H1 (cell line): ENCODE measurements around the gene ZNF407. TPM values are rescaled to one million over a fixed set of nuclear protein-coding genes. Genes with fewer than 3 reads are reported as not detected.

Experiments
- CBX5 ChIP-seq: fragments of 300-800, 300-1000 bp; sonication (generic); IDR thresholded peaks from 2 replicates; pipeline ENCODE4 v1.7.1; 2016; ENCODE audit warnings: antibody characterized with exemption, low read length, low read depth
- CBX8 ChIP-seq: fragments of 300-800, 300-1000 bp; sonication (generic); IDR thresholded peaks from 2 replicates; pipeline ENCODE4 v1.7.1; 2016; ENCODE audit warnings: low read depth, low read length, borderline replicate concordance
- CTBP2 ChIP-seq: IDR thresholded peaks from 2 replicates; pipeline ENCODE4 v1.7.0; 2011; ENCODE audit warnings: borderline replicate concordance, mild to moderate bottlenecking, moderate library complexity, mixed read lengths, low read length; ENCODE audit not compliant: insufficient read depth, insufficient read length
- EGR1 ChIP-seq: IDR thresholded peaks from 2 replicates; pipeline ENCODE4 v1.6.1; 2011; ENCODE audit warnings: low read depth, low read length, borderline replicate concordance
- KDM5A ChIP-seq: fragments of 200-600 bp; IDR thresholded peaks from 2 replicates; pipeline ENCODE4 v1.7.1; 2012; ENCODE audit warnings: mild to moderate bottlenecking, low read length, inconsistent platforms, mixed read lengths
- PHF8 ChIP-seq: fragments of 200-600 bp; sonication (generic); conservative IDR thresholded peaks from 2 replicates; pipeline ENCODE4 v1.7.1; 2012; ENCODE audit warnings: low read depth, mild to moderate bottlenecking, inconsistent platforms, low read length, moderate library complexity
- POLR2AphosphoS5 ChIP-seq: IDR thresholded peaks from 2 replicates; pipeline ENCODE4 v1.6.1; 2011; ENCODE audit warnings: low read depth, low read length
- YY1 ChIP-seq: IDR thresholded peaks from 2 replicates; pipeline ENCODE4 v1.6.1; 2011; ENCODE audit warnings: low read depth, mild to moderate bottlenecking, low read length
- polyA plus RNA-seq, 7 experiments: library from polyadenylated mRNA; depleted of rRNA in 3 of 7; stranded (reverse) in 5 of 7; unstranded in 2 of 7; fragments of >200 nt in 5 of 7; fragments of 200-250 nt in 2 of 7; gene quantifications; 1 replicate in 5 of 7; 2 replicates in 1 of 7; 4 replicates in 1 of 7; pipeline versions ENCODE4 v1.2.1 to v1.2.3, GENCODE V29; 2011 to 2013; ENCODE audit warnings: missing spikeins in 2 of 7, mixed read lengths in 2 of 7
- total RNA-seq: library from RNA; stranded (reverse); fragmentation: NEBNext Ultra II Directional; extraction: Animal tissue kit (Norgen Biotek cat#: 25700); gene quantifications from 2 replicates; pipeline ENCODE4 v1.2.1, GENCODE V29; 2021

ZNF407 gene
- total and polyA plus RNA-seq, 2 of the 8 experiments (the other 6 are each of a cell fraction or from before 2014, with no cell fraction given): 1.5 to 6.8 TPM

DNA sequence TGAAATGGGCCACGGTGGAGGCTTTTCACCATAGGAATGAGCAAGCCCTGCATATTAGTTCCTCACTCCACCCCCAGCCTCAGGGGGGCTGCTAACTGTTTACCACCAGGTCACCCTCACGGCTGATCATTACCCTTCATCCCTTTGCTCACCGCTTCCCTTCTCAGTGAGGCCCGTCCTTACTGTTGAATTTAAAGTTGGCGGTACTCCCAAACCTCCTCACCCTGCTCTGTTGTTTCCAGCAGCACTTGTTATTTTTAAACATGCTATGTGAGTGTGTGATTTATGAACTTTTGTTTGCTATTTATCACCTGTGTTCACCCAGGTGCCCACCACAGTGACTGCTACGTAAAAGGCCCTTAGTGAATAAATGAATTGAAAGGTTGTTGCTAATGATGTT is 243.6 kb downstream of the ZNF407 start (continued):
- TF ChIP-seq CBX5 (no peak), KDM5A (no peak), POLR2AphosphoS5 (no peak), EGR1 (no peak), PHF8 (no peak), YY1 (no peak), CTBP2 (no peak), CBX8 (no peak)
- TF ChIP-seq, all 59 proteins: peak for 0
